ENCODE data around the gene EFCAB14. TPM values are rescaled to one million over a fixed set of nuclear protein-coding genes. Genes with fewer than 3 reads are reported as not detected.

EFCAB14 gene
- total and polyA plus RNA-seq, 9 of the 15 experiments (the other 6 are each of a cell fraction or from before 2014, with no cell fraction given), result 7.3 to 49.0 (median 37.3) TPM

DNA sequence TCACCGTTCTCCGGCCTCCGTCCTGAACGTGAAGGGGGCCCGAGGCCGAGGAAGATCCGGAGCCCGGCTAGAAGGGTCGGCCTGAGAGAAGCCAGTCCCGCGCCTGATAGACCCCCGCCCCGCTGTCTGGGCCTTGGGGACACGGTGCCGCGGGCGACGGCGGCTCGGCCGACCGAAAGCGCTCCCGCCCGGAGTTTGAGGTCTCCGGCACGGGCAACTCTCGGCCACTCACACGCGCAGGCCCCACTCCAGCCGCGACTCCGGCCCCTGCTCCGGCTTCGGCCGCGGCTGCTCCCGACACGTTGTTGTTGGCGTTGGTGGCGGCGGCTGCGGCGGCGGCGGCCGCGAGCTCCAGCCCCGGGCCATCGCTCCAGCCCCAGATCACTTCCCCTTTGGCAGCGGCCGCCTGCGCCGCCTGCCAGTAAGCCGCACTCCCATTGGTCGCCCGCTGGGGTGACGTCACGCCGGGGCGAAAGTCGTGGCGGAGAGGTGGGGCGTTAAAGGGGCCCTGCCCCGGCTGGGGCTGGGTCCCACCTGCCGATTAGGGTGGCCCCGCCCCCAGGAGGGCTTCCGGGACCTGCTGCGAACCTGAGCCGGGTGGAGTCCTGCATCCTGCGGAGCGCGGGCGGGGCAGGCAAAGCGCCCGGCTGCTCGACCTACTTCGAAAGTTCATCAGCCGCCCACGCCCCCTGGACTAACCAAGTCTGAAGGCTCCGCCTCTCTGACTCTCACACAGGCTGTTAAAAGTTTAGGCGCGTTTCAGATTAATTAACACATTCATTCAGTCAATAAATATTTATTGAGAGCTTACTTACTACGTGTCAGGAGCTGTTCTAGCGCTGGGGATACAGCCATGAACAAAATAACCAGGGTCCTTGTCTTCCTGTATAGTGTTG lies at the start of gene EFCAB14 (continued):
- TF ChIP-seq, protein P1, sequence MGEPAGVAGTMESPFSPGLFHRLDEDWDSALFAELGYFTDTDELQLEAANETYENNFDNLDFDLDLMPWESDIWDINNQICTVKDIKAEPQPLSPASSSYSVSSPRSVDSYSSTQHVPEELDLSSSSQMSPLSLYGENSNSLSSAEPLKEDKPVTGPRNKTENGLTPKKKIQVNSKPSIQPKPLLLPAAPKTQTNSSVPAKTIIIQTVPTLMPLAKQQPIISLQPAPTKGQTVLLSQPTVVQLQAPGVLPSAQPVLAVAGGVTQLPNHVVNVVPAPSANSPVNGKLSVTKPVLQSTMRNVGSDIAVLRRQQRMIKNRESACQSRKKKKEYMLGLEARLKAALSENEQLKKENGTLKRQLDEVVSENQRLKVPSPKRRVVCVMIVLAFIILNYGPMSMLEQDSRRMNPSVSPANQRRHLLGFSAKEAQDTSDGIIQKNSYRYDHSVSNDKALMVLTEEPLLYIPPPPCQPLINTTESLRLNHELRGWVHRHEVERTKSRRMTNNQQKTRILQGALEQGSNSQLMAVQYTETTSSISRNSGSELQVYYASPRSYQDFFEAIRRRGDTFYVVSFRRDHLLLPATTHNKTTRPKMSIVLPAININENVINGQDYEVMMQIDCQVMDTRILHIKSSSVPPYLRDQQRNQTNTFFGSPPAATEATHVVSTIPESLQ (CRISPR knock-in tag; IDR thresholded peaks at IDR 0.05), result 0 out of 2 replicates have a peak, but pooled peaks have one; percentile 76
- TF ChIP-seq ZC3H4 (CRISPR knock-in tag; IDR thresholded peaks at IDR 0.05; ENCODE audit: borderline replicate concordance), result 0 out of 2 replicates have a peak, but pooled peaks have one; percentile 65
- no peak for TF ChIP-seq BRF1 (IDR thresholded peaks at IDR 0.05; ENCODE audit: borderline replicate concordance, extremely low read depth, insufficient read length)
- TF ChIP-seq TEAD1 (CRISPR knock-in tag; IDR thresholded peaks at IDR 0.05), result peak; percentile 17 to 61; a peak in 1 of 4 replicates
- TF ChIP-seq SP1 (CRISPR knock-in tag; IDR thresholded peaks at IDR 0.05), result peak; percentile 97
- peak; percentile 78 for TF ChIP-seq HNRNPLL (IDR thresholded peaks at IDR 0.05; ENCODE audit: low read depth, low read length, poor library complexity, severe bottlenecking)
- 0 out of 2 replicates have a peak, but pooled peaks have one; percentile 37 for TF ChIP-seq ZKSCAN1 (IDR thresholded peaks at IDR 0.05; ENCODE audit: low read depth, low read length)
- TF ChIP-seq, protein P2, sequence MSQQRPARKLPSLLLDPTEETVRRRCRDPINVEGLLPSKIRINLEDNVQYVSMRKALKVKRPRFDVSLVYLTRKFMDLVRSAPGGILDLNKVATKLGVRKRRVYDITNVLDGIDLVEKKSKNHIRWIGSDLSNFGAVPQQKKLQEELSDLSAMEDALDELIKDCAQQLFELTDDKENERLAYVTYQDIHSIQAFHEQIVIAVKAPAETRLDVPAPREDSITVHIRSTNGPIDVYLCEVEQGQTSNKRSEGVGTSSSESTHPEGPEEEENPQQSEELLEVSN (IDR thresholded peaks at IDR 0.05; ENCODE audit: borderline replicate concordance in 1 of 2, extremely low read depth in 1 of 2, insufficient read depth in 1 of 2, insufficient read length in 1 of 2, low read depth in 1 of 2, low read length in 1 of 2, poor library complexity in 1 of 2, severe bottlenecking in 1 of 2), result peak in 1 of 2 experiments; percentile 89
- TF ChIP-seq, protein P3, sequence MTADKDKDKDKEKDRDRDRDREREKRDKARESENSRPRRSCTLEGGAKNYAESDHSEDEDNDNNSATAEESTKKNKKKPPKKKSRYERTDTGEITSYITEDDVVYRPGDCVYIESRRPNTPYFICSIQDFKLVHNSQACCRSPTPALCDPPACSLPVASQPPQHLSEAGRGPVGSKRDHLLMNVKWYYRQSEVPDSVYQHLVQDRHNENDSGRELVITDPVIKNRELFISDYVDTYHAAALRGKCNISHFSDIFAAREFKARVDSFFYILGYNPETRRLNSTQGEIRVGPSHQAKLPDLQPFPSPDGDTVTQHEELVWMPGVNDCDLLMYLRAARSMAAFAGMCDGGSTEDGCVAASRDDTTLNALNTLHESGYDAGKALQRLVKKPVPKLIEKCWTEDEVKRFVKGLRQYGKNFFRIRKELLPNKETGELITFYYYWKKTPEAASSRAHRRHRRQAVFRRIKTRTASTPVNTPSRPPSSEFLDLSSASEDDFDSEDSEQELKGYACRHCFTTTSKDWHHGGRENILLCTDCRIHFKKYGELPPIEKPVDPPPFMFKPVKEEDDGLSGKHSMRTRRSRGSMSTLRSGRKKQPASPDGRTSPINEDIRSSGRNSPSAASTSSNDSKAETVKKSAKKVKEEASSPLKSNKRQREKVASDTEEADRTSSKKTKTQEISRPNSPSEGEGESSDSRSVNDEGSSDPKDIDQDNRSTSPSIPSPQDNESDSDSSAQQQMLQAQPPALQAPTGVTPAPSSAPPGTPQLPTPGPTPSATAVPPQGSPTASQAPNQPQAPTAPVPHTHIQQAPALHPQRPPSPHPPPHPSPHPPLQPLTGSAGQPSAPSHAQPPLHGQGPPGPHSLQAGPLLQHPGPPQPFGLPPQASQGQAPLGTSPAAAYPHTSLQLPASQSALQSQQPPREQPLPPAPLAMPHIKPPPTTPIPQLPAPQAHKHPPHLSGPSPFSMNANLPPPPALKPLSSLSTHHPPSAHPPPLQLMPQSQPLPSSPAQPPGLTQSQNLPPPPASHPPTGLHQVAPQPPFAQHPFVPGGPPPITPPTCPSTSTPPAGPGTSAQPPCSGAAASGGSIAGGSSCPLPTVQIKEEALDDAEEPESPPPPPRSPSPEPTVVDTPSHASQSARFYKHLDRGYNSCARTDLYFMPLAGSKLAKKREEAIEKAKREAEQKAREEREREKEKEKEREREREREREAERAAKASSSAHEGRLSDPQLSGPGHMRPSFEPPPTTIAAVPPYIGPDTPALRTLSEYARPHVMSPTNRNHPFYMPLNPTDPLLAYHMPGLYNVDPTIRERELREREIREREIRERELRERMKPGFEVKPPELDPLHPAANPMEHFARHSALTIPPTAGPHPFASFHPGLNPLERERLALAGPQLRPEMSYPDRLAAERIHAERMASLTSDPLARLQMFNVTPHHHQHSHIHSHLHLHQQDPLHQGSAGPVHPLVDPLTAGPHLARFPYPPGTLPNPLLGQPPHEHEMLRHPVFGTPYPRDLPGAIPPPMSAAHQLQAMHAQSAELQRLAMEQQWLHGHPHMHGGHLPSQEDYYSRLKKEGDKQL (CRISPR knock-in tag; IDR thresholded peaks at IDR 0.05; ENCODE audit: borderline replicate concordance), result 0 out of 2 replicates have a peak, but pooled peaks have one; percentile 27
- TF ChIP-seq IFI16 (CRISPR knock-in tag; IDR thresholded peaks at IDR 0.05), result no peak
- TF ChIP-seq KDM4B (IDR thresholded peaks at IDR 0.05; ENCODE audit: borderline replicate concordance in 2 of 2, low read depth in 1 of 2), result peak in 1 of 2 experiments; percentile 91; a peak in 2 of 4 replicates
- TF ChIP-seq GTF2F1 (IDR thresholded peaks at IDR 0.05; ENCODE audit: low read depth, low read length), result 0 out of 2 replicates have a peak, but pooled peaks have one; percentile 44
- TF ChIP-seq HCFC1 (IDR thresholded peaks at IDR 0.05; ENCODE audit: low read depth, low read length), result peak; percentile 79
- TF ChIP-seq KDM1A (IDR thresholded peaks at IDR 0.05), result no peak
- peak; percentile 89 for TF ChIP-seq POLR2A (conservative IDR thresholded peaks at IDR 0.05)
- peak; percentile 74 for TF ChIP-seq FOSL1 (tag; conservative IDR thresholded peaks at IDR 0.05)
- no peak for TF ChIP-seq ZNF436 (CRISPR knock-in tag; IDR thresholded peaks at IDR 0.05)

Measured in K562 (cell line).